NCI-H446 (cell line): ENCODE measurements around the gene WDR48.
A peak's percentile ranks its signal among the peaks of the same experiment; 100 is the strongest.

Source experiments
- DNase-seq, 2 experiments: peaks; one replicate each; lab custom pipeline; 2025; lab: John Stamatoyannopoulos, UW

WDR48 gene

GRCh38 chr3:39124876-39125840 lies 73.3 kb downstream of the WDR48 start:
- no peak for DNase-seq

DNA sequence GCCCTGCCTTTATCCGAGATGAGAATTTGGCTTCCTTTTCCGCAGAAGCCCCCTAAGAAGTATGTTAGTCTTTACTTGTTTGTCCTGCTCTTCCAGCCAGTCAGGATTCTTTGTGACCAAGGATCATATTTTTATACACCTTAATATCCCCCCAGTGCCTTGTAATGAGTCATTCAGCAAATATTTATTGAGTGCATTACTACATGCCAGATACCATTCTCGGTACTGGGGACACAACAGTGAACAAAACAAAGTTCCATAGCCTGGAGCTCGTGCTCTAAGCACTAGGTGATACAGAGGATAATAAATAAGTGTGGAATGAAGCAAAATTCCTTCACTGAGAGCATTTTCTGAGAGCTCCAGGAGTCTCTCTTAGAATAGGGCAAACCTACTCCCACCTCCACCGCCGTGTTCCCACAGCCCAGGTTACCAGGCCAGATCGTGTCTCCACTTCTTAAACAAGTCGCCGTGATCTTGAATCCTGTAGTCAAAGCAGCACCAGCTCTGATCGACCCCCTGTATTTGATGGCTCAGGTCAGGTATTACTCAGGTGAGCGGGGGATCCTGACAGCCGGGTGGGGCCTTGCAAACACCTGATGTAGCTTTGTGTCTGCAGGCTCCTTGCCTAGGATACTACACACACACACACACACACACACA lies 74.2 kb downstream of the WDR48 start:
- DNase-seq = no peak

DNA sequence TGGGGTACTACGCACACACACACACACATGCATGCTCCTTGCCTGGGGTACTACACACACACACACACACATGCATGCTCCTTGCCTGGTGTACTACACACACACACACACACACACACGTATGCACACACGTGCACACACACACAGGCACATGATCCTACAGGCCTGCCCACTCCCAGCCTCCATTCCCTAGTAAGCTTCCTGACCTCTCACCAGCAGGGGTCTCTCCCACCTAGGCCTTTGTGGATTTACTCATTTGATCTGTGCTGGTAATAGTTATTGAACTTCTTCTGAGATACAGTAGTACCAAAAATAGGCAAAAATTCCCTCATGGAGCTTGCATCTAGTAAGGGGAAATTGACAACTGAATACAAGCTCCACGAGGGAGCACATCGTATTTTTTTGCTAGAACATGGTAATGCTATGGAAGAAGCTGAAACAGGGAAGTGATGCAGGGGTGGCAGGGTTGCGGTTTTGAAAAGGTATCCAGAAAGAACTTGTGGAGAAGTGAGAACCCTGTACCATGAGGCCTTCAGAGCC lies 74.8 kb downstream of the WDR48 start:
- peak; percentile 18 to 49 for DNase-seq

DNA sequence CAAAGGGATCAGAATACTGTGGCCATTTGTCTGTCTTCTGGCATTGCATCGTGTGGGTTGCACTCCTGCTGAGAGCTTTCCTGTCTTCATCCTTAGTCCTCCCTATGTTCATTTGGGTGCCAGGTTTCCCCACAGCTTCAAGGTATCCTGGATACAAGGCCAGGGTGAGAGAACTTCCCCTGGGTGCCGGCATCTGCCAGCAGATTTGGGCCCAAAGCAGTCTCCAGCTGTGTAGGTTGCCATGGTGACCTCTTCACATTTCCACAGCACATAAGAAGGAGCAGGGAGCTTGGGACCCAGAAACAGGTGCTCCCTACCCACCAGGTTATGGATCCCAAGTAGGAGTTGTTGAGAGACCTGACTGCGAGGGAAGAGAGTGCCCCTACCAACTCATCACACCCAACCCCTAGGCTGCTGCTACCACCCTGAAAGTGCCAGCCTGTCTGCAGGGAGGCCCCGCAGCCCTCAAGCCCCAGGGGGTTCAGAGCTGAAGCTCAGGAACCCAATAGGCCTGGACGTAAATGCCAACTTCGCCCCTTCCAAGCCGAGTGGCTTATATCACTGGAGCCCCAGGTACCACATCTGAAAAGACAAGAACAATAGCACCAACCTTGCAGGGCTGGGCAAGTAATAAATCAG lies 75.6 kb downstream of the WDR48 start:
- DNase-seq = peak in 1 of 2 experiments; percentile 0

- no peak for DNase-seq
These were observed 76.1 kb downstream of the WDR48 start for GRCh38 chr3:39127908-39128304.

DNA sequence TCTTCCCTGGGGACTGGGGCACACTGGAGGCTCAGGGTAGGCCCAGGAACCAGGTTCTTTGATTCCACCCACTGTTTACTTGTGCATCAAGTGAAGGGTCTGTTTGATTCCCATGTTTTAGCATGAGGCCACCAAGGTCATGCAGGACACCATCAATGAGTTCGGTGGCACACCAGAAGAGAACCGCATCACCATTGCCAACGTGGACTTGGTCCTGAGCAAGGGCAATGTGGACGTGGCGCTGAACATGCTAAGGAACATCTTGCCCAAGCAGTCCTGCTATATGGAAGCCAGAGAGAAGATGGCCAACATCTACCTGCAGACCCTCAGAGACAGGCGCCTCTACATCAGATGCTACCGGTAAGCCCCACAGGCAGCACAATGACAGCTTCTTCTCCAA lies 77.1 kb downstream of the WDR48 start:
- DNase-seq = no peak

DNA sequence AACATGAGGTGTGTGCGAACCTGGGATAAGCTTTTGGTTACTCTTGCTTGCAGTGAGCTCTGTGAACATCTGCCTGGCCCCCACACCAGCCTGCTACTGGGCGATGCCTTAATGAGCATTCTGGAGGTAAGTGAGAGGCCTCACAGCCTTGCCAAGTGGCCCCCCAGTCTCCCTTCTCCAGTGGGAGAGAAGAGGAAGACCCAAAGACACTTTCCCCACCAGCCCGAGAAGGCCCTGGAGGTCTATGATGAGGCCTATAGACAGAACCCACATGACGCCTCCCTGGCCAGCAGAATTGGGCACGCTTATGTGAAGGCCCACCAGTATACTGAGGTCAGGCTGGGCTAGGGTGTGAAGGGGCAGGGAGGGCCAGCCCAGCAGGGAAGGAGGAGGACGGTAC lies 78.2 kb downstream of the WDR48 start:
- DNase-seq = no peak

- no peak for DNase-seq
These were observed 79.0 kb downstream of the WDR48 start for GRCh38 chr3:39130693-39131265.

GRCh38 chr3:39132096-39133092 lies 80.6 kb downstream of the WDR48 start:
- DNase-seq = no peak

DNA sequence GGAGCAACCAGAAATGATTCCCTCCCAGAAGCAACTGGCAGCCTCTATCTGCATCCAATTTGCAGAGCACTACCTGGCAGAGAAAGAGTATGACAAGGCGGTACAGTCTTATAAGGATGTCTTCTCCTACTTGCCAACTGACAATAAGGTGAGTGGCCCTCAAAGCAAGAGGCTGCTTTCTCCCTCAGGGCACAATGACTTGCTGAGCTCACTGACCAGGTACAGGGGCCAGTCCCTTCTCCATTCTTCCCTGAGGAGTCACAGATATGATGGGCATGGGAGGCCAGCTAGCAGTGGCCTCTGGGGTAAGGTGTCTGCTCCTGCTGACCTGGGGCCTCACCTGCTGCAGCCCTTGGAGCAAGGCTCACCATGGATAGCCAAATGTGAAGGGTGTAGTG lies 81.3 kb downstream of the WDR48 start:
- no peak for DNase-seq

- no peak for DNase-seq
These were observed 82.0 kb downstream of the WDR48 start for GRCh38 chr3:39133822-39134221.

GRCh38 chr3:39134305-39134704 lies 82.5 kb downstream of the WDR48 start:
- no peak for DNase-seq

GRCh38 chr3:39135170-39135805 lies 83.5 kb downstream of the WDR48 start:
- no peak for DNase-seq

DNA sequence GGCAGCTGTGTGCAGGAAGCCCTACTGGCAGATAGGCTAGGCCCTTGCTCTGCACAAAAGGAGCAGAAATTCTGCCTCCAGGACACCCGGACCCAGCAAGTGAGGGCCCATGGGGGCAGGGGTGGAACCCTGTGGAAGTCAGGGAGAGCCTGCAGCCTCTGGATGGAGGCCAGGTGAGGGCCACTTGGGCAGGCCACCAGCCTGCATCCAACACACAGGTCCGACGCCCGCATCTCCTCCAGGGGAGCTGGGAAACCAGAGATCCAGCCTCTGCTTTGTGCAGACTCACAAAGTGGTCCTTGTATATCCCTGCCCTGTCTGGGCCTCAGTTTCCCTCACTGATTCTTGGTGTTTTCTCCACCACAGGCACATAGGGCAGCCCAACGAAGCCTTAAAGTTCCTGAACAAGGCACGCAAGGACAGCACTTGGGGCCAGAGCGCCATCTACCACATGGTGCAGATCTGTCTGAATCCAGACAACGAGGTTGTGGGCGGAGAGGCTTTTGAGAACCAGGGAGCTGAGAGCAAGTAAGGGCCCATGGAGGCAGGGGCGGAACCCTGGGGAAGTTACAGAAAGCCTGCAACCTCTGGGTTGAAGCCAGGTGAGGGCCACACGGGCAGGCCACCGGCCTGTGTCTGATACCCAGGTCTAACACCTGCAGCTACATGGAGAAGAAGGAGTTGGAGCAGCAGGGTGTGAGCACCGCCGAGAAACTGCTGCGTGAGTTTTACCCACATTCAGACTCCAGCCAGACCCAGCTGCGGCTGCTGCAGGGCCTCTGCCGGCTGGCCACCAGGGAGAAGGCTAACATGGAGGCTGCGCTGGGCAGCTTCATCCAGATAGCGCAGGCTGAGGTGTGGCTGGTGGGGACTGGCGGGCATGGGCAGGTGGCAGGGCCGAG lies 85.0 kb downstream of the WDR48 start:
- no peak for DNase-seq

GRCh38 chr3:39137435-39137936 lies 85.7 kb downstream of the WDR48 start:
- no peak for DNase-seq

- no peak for DNase-seq
These were observed 86.4 kb downstream of the WDR48 start for GRCh38 chr3:39137991-39138803.

DNA sequence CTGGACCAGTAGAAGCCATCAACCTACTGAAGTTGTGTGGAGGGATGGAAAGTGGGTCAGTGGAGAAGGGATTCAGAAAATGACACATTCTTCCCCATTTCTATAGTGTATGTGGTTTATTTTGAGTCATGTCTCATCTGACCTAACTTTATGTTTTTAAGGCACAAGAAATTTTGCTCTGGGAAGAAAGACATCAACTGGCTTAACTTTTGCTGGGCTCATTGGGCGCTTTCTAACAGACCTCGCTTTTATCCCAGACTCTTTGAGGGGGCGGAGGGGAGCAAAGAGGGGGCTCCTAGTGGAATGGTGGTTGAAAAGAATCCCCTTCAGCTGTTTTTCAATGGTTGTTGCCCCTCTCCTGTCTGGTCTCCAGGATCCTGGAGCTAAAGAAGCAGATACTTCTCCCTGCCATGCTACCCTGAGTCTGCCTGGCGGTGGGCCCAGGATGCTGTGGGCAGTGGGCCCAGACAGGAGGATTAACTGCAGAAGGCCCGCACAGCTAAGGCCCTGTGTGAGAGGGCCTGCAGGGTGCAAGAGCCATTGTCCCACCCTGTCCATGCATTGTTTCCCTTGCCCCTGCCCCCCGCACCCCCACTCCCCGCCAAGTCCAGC lies 87.1 kb downstream of the WDR48 start:
- peak; percentile 23 to 70 for DNase-seq

DNA sequence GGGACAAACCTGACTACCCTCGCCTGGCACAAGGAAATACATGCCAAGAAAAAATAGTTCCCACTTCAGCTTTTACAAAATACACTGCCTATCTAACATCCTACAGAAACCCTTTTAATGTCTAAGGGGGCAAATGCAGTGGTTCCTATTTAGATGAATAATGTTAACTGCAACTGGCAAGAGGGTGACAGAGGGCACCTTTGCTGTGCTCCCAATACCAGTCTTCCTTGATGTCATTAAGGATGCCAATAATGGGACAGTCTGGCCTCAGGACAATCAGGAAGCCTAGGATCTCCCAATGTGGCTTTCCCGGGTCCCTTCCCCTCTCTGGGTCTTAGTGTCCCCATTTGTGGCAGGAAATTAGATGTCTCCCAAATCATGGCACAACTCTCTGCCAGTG lies 87.6 kb downstream of the WDR48 start:
- DNase-seq = no peak
